T47D (cell line): ENCODE measurements around the gene OR4D2.
A peak's percentile ranks its signal among the peaks of the same experiment; 100 is the strongest.

Experiments used
- DNase-seq, 2 experiments: peaks; one replicate each; pipeline versions ENCODE4 v3.0.0 to v3.0.0-alpha.2; 2011 to 2012; ENCODE audit warnings: low read depth in 1 of 2, low spot score in 1 of 2
- JUND ChIP-seq: IDR thresholded peaks from 2 replicates; pipeline ENCODE4 v1.6.1; 2012; ENCODE audit warnings: low read depth
- in situ Hi-C: cut with HindIII; loops from 2 replicates; pipeline ENCODE4 v1.10.0; 2016; ENCODE audit warnings: low sequenced_read_pairs, low pct_unique_long_range_greater_than_20kb

The OR4D2 gene

GRCh38 chr17:58184308-58184985 is 17.7 kb downstream of the OR4D2 start:
- no peak for TF ChIP-seq JUND
- in situ Hi-C loops, result no loop called here
- peak in 1 of 2 experiments; percentile 8 for DNase-seq

- TF ChIP-seq JUND, result no peak
- in situ Hi-C loops, result no loop called here
- no peak for DNase-seq
These were observed 18.4 kb downstream of the OR4D2 start for GRCh38 chr17:58184986-58185761.

- TF ChIP-seq JUND, result no peak
- in situ Hi-C loops, result no loop called here
- no peak for DNase-seq
These were observed 19.8 kb downstream of the OR4D2 start for GRCh38 chr17:58186591-58186990.

GRCh38 chr17:58187063-58187462 is 20.3 kb downstream of the OR4D2 start:
- TF ChIP-seq JUND, result no peak
- in situ Hi-C loops, result no loop called here
- no peak for DNase-seq

GRCh38 chr17:58187675-58188074 is 20.9 kb downstream of the OR4D2 start:
- in situ Hi-C loops, result no loop called here
- DNase-seq, result peak in 1 of 2 experiments; percentile 16
- TF ChIP-seq JUND, result no peak

GRCh38 chr17:58189436-58190146 is 22.8 kb downstream of the OR4D2 start:
- in situ Hi-C loops, result no loop called here
- no peak for TF ChIP-seq JUND
- peak in 1 of 2 experiments; percentile 11 for DNase-seq

GRCh38 chr17:58191241-58191896 is 24.6 kb downstream of the OR4D2 start:
- no peak for TF ChIP-seq JUND
- in situ Hi-C loops, result no loop called here
- DNase-seq, result peak in 1 of 2 experiments; percentile 9

- in situ Hi-C loops, result no loop called here
- DNase-seq, result no peak
- no peak for TF ChIP-seq JUND
These were observed 25.8 kb downstream of the OR4D2 start, which contains the start of gene EPX for GRCh38 chr17:58192612-58193011. Gene EPX (plus strand): TSS chr17:58192726. CDS start chr17:58192847, 121 bp downstream.

- TF ChIP-seq JUND, result no peak
- DNase-seq, result no peak
- in situ Hi-C loops, result no loop called here
These were observed 27.0 kb downstream of the OR4D2 start for GRCh38 chr17:58193641-58194255.

- TF ChIP-seq JUND, result no peak
- in situ Hi-C loops, result no loop called here
- DNase-seq, result no peak
These were observed 28.8 kb downstream of the OR4D2 start for GRCh38 chr17:58195518-58196123.

GRCh38 chr17:58196610-58197009 is 29.8 kb downstream of the OR4D2 start:
- in situ Hi-C loops, result no loop called here
- DNase-seq, result no peak
- TF ChIP-seq JUND, result no peak
